ENCODE measurements around the gene STX4.

DNA sequence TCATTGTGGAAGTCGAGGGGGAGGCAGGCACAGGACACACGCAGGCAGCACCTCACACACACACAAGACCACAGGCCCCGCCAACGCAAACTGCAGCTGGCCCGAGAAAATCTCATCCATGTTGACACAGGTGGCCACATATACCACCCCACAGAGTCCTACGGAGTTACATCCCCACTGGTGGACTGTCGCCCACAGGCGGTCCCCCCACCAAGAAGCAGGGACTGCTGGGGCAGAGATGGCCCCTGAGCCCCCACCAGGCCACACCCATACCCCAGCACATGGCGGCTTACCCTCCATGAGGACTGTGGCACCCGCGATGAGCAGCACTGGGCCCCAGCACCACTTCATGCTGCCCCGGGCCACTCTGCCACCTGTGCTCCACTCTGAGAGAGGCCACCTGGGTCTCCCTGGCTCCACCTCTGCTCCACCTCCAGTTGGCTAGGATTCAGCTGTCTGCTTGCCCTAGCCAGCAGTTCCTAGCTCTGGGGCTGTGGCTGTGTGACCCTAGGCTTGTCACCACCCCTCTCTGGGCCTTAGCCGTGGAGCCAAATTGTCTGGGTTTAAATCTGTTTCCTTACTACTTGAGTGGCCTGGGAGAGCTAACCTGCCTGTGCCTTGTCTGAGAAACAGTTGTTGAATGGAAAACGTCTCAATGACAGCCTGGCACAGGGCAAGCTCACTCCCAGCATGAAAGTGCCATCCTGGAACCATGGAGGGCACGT lies 55.3 kb downstream of the STX4 start, which contains the start of gene PRSS53:
- no peak for TF ChIP-seq POLR2A (IDR thresholded peaks at IDR 0.05; ENCODE audit: low read depth, low read length)
- no peak for TF ChIP-seq POLR2AphosphoS5 (IDR thresholded peaks at IDR 0.05; ENCODE audit: low read depth, low read length)
- TF ChIP-seq TAF1 (IDR thresholded peaks at IDR 0.05; ENCODE audit: borderline replicate concordance, low read depth, low read length) = no peak
